HepG2 (cell line): ENCODE results near the gene LANCL2.

Experiments
- KDM1A ChIP-seq: IDR thresholded peaks from 2 replicates; pipeline ENCODE4 v1.6.1; 2016; ENCODE audit warnings: missing compliant biosample characterization
- NR0B2 ChIP-seq: sonication (generic); formaldehyde crosslinking; IDR thresholded peaks from 2 replicates; pipeline ENCODE4 v1.4.0; 2020; ENCODE audit warnings: mild to moderate bottlenecking, missing genetic modification reagents
- RNF2 ChIP-seq: fragments of 450-650 bp; conservative IDR thresholded peaks from 2 replicates; pipeline ENCODE4 v1.6.1; 2016; ENCODE audit warnings: low read depth

- TF ChIP-seq RNF2 (no peak), NR0B2 (CRISPR knock-in tag) (no peak), KDM1A (no peak)
Measured at GRCh38 chr7:55375237-55375636, 10.1 kb downstream of the LANCL2 start.
